Body of pancreas (tissue), 4 donors: ENCODE data around the gene SLC2A3. TPM values are rescaled to one million over a fixed set of nuclear protein-coding genes. Genes with fewer than 3 reads are reported as not detected.
"Not testable (repeated sequence)": the region's sequence is repeated elsewhere in the genome, so short reads cannot be mapped to it uniquely, and the experiment has no call there.

ENCODE experiments used
- ATAC-seq: fragments of 150-250 bp; one replicate; pipeline ENCODE4 v1.9.1; 2016
- DNase-seq, 4 donors: peaks; one replicate each; pipeline ENCODE4 v3.0.0-alpha.2; 2019
- H3K27ac ChIP-seq, 4 donors: fragments of 200-600 bp; sonication (generic); 1 replicate in 3 of 4; 2 replicates in 1 of 4; pipeline versions ENCODE4 v1.5.1 to v1.6.1; 2016 to 2019; ENCODE audit warnings: mild to moderate bottlenecking in 1 of 4, mixed read lengths in 1 of 4, moderate library complexity in 1 of 4
- H3K27me3 ChIP-seq, 2 donors: fragments of 200-600 bp; sonication (generic); one replicate each; pipeline ENCODE4 v1.6.0; 2016; ENCODE audit warnings: mild to moderate bottlenecking in 1 of 2
- H3K36me3 ChIP-seq, 2 donors: fragments of 200-600 bp; sonication (generic); replicated peaks in 1 of 2; 2 replicates each; pipeline ENCODE4 v1.5.1; 2016; ENCODE audit warnings: low read depth in 2 of 2; ENCODE audit not compliant: insufficient read depth in 1 of 2
- H3K4me1 ChIP-seq: fragments of 200-600 bp; sonication (generic); one replicate; pipeline ENCODE4 v1.6.0; 2016
- H3K4me3 ChIP-seq, 2 donors: fragments of 200-600 bp; sonication (generic); 1 replicate in 1 of 2; 2 replicates in 1 of 2; pipeline ENCODE4 v1.5.1; 2016 to 2019
- H3K9me3 ChIP-seq, 3 donors: fragments of 200-600 bp; sonication (generic); 1 replicate in 2 of 3; 2 replicates in 1 of 3; pipeline ENCODE4 v1.5.1; 2016
- CTCF ChIP-seq, 7 experiments: fragments of 450-650 bp in 4 of 7; fragments of 200-600 bp in 3 of 7; sonication (generic) in 3 of 7; IDR thresholded peaks; one replicate each; pipeline ENCODE4 v1.5.1; 2016 to 2019; ENCODE audit warnings: antibody characterized with exemption in 7 of 7
- POLR2A ChIP-seq, 3 donors: fragments of 450-650 bp; IDR thresholded peaks; one replicate each; pipeline ENCODE4 v1.6.1; 2016; ENCODE audit warnings: antibody characterized with exemption in 3 of 3, mild to moderate bottlenecking in 2 of 3
- WGBS, 2 donors: methylation state at CpG; one replicate each; pipeline ENCODE4 v1.1.5; 2017; 5-methylcytosine and 5-hydroxymethylcytosine counted together
- intact Hi-C: fragments of 100-400 bp; cut with DNase I; formaldehyde crosslinking; loops from one replicate; pipeline ENCODE4 v1.15.1; 2023
- total RNA-seq, 2 donors: library from RNA; depleted of rRNA; stranded (reverse); fragments of >200 nt; gene quantifications; one replicate each; pipeline ENCODE4 v1.1.0, GENCODE V29; 2016

The SLC2A3 gene
- total RNA-seq, 2 donors from 2014 or later, result 6.6 to 9.6 TPM

GRCh38 chr12:7973457-7973825 is 37.5 kb upstream of the SLC2A3 start:
- intact Hi-C loops, result no loop called here
- DNase-seq (no peak), ATAC-seq (no peak)
- no peak for TF ChIP-seq POLR2A (IDR thresholded peaks at IDR 0.05)
- no peak for TF ChIP-seq CTCF (IDR thresholded peaks at IDR 0.05)
- Histone ChIP-seq H3K9me3 (no peaks in the 10 kb centered on the region), H3K27me3 (peaks cover 0 to 13% of the 10 kb centered on the region in 2 donors), H3K4me3 (no peak overlapping the region), H3K36me3 (no peaks in the 10 kb centered on the region), H3K4me1 (peaks cover 12% of the 10 kb centered on the region), H3K27ac (no peak overlapping the region)
- 79% methylated on average over 6 of the region's 6 CpGs for WGBS, 2 donors

GRCh38 chr12:7972734-7973456 is 36.9 kb upstream of the SLC2A3 start:
- no peak overlapping the region for H3K27ac ChIP-seq
- H3K4me1 ChIP-seq, result peaks cover 12% of the 10 kb centered on the region
- ATAC-seq (no peak), DNase-seq (no peak)
- intact Hi-C loops, result no loop called here
- no peaks in the 10 kb centered on the region for H3K9me3 ChIP-seq
- peaks cover 0 to 13% of the 10 kb centered on the region in 2 donors for H3K27me3 ChIP-seq
- TF ChIP-seq POLR2A (IDR thresholded peaks at IDR 0.05) (no peak), CTCF (IDR thresholded peaks at IDR 0.05) (no peak)
- 83 to 86% methylated on average over 19 of the region's 19 CpGs for WGBS, 2 donors
- no peaks in the 10 kb centered on the region for H3K36me3 ChIP-seq
- no peak overlapping the region for H3K4me3 ChIP-seq

GRCh38 chr12:7972269-7972668 is 36.3 kb upstream of the SLC2A3 start:
- H3K9me3 ChIP-seq, H3K36me3 ChIP-seq, DNase-seq, ATAC-seq, H3K27ac ChIP-seq, H3K4me3 ChIP-seq, intact Hi-C loops: not testable (repeated sequence)
- peaks cover 12% of the 10 kb centered on the region for H3K4me1 ChIP-seq
- peaks cover 0 to 13% of the 10 kb centered on the region in 2 donors for H3K27me3 ChIP-seq
- 46 to 50% methylated on average over 2 to 3 of the region's 9 CpGs for WGBS, 2 donors

GRCh38 chr12:7971765-7972164 is 35.8 kb upstream of the SLC2A3 start:
- 0 to 37% methylated on average over 1 to 4 of the region's 7 CpGs for WGBS, 2 donors
- H3K9me3 ChIP-seq, ATAC-seq, DNase-seq, intact Hi-C loops, H3K4me3 ChIP-seq, H3K36me3 ChIP-seq: not testable (repeated sequence)
- Histone ChIP-seq H3K27me3 (peaks cover 0 to 13% of the 10 kb centered on the region in 2 donors), H3K27ac (peak overlapping the region in 1 of 4 donors; percentile 73), H3K4me1 (peaks cover 12% of the 10 kb centered on the region)

- ATAC-seq, result peak; percentile 87
- H3K27me3 ChIP-seq, result peaks cover 0 to 13% of the 10 kb centered on the region in 2 donors
- H3K27ac ChIP-seq, result peak overlapping the region in 2 of 4 donors; percentile 57 to 73
- intact Hi-C loops, result no loop called here
- no peaks in the 10 kb centered on the region for H3K9me3 ChIP-seq
- H3K4me1 ChIP-seq, result peaks cover 12% of the 10 kb centered on the region
- H3K36me3 ChIP-seq, result no peaks in the 10 kb centered on the region
- H3K4me3 ChIP-seq, result peak overlapping the region in 1 of 2 donors; percentile 12
- 1% methylated on average over 36 to 49 of the region's 49 CpGs for WGBS, 2 donors
- TF ChIP-seq POLR2A (IDR thresholded peaks at IDR 0.05) (peak in 2 of 3 donors; percentile 20 to 28), CTCF (IDR thresholded peaks at IDR 0.05) (peak in 1 of 7 experiments; percentile 18)
- DNase-seq, result peak; percentile 54 to 77 (median 64)
These were observed 34.7 kb upstream of the SLC2A3 start for GRCh38 chr12:7970475-7971252.
